GM19397 (cell line): Measurements from ENCODE around the gene PRR13.
"Not testable (repeated sequence)": the region's sequence is repeated elsewhere in the genome, so short reads cannot be mapped to it uniquely, and the experiment has no call there.

Experiments used
- ATAC-seq: cut with Tn5 transposase; IDR thresholded peaks from one replicate; pipeline ENCODE4 v1.9.1; 2021; ENCODE audit warnings: mild to moderate bottlenecking, moderate library complexity; ENCODE audit not compliant: unreplicated experiment

The PRR13 gene

GRCh38 chr12:53435326-53435725, 6.2 kb upstream of the PRR13 start:
- ATAC-seq, result not testable (repeated sequence)

- not testable (repeated sequence) for ATAC-seq
Observed at GRCh38 chr12:53439582-53439981, 2.0 kb upstream of the PRR13 start.

- no peak for ATAC-seq
Observed at GRCh38 chr12:53443955-53444354, 2.4 kb downstream of the PRR13 start.

GRCh38 chr12:53444593-53445325, 3.2 kb downstream of the PRR13 start:
- ATAC-seq, result not testable (repeated sequence)

GRCh38 chr12:53450936-53451335, 9.4 kb downstream of the PRR13 start:
- ATAC-seq, result no peak

- ATAC-seq, result peak; percentile 96
Observed at GRCh38 chr12:53451661-53452158, 10.2 kb downstream of the PRR13 start, which contains the start of gene PCBP2. TSS of gene PCBP2 (plus strand) at chr12:53452102. CDS start at chr12:53454801, 2,699 bp downstream.

- ATAC-seq, result peak; percentile 34
Observed at GRCh38 chr12:53452159-53453077, 10.9 kb downstream of the PRR13 start.

GRCh38 chr12:53453953-53454640, 12.6 kb downstream of the PRR13 start:
- ATAC-seq, result no peak

GRCh38 chr12:53454707-53455106, 13.2 kb downstream of the PRR13 start:
- no peak for ATAC-seq

GRCh38 chr12:53456654-53457366, 15.3 kb downstream of the PRR13 start:
- no peak for ATAC-seq

GRCh38 chr12:53459097-53459496, 17.6 kb downstream of the PRR13 start:
- ATAC-seq, result no peak

GRCh38 chr12:53461059-53461458, 19.5 kb downstream of the PRR13 start:
- ATAC-seq, result no peak

GRCh38 chr12:53461591-53461990, 20.1 kb downstream of the PRR13 start:
- no peak for ATAC-seq

- ATAC-seq, result no peak
Observed at GRCh38 chr12:53462935-53463334, 21.4 kb downstream of the PRR13 start.

GRCh38 chr12:53463802-53464560, 22.4 kb downstream of the PRR13 start:
- no peak for ATAC-seq

- ATAC-seq, result no peak
Observed at GRCh38 chr12:53464685-53465418, 23.3 kb downstream of the PRR13 start.

- ATAC-seq, result no peak
Observed at GRCh38 chr12:53465679-53466078, 24.1 kb downstream of the PRR13 start.

- ATAC-seq, result no peak
Observed at GRCh38 chr12:53466640-53467039, 25.1 kb downstream of the PRR13 start.

GRCh38 chr12:53467082-53467481, 25.5 kb downstream of the PRR13 start:
- no peak for ATAC-seq
